Loucy (cell line): ENCODE data around the gene PIGC.

ENCODE experiments used
- H2AFZ ChIP-seq: fragments of 200-600 bp; sonication (generic); 2 replicates; pipeline ENCODE4 v1.6.0; 2016; ENCODE audit warnings: antibody characterized with exemption, mild to moderate bottlenecking, low read length, moderate library complexity
- H3F3A ChIP-seq: fragments of 200-600 bp; 2 replicates; pipeline ENCODE4 v1.6.0; 2016; ENCODE audit warnings: antibody characterized with exemption, low read depth, mild to moderate bottlenecking
- H3K27me3 ChIP-seq: fragments of 200-600 bp; sonication (generic); 2 replicates; pipeline ENCODE4 v1.6.1; 2014; ENCODE audit warnings: low read length, mild to moderate bottlenecking; ENCODE audit not compliant: insufficient read depth, poor library complexity, severe bottlenecking
- H3K36me3 ChIP-seq: fragments of 200-600 bp; sonication (generic); 2 replicates; pipeline ENCODE4 v1.6.1; 2016; ENCODE audit warnings: low read length; ENCODE audit not compliant: insufficient read depth
- H3K4me1 ChIP-seq: fragments of 200-600 bp; sonication (generic); 2 replicates; pipeline ENCODE4 v1.5.1; 2014; ENCODE audit warnings: low read length, mild to moderate bottlenecking; ENCODE audit not compliant: insufficient read depth, poor library complexity, severe bottlenecking
- H3K4me2 ChIP-seq: fragments of 200-600 bp; sonication (generic); 2 replicates; pipeline ENCODE4 v1.6.0; 2014; ENCODE audit warnings: antibody characterized with exemption, low read length, low read depth, mild to moderate bottlenecking; ENCODE audit not compliant: poor library complexity, severe bottlenecking
- H3K4me3 ChIP-seq: fragments of 200-600 bp; sonication (generic); 2 replicates; pipeline ENCODE4 v1.5.1; 2014; ENCODE audit warnings: low read length, mild to moderate bottlenecking, mixed read lengths; ENCODE audit not compliant: poor library complexity, severe bottlenecking
- H3K79me2 ChIP-seq: fragments of 200-600 bp; sonication (generic); 2 replicates; pipeline ENCODE4 v1.6.1; 2014; ENCODE audit warnings: low read length; ENCODE audit not compliant: insufficient read depth
- H3K9ac ChIP-seq: fragments of 200-600 bp; sonication (generic); 2 replicates; pipeline ENCODE4 v1.6.0; 2014; ENCODE audit warnings: mild to moderate bottlenecking, low read depth, low read length, moderate library complexity; ENCODE audit not compliant: poor library complexity, severe bottlenecking
- H3K9me2 ChIP-seq: fragments of 200-600 bp; sonication (generic); replicated peaks from 2 replicates; pipeline ENCODE4 v1.6.1; 2016; ENCODE audit warnings: low read depth, low read length, mixed read lengths
- H3K9me3 ChIP-seq: fragments of 200-600 bp; sonication (generic); 2 replicates; pipeline ENCODE4 v1.6.1; 2014; ENCODE audit warnings: mild to moderate bottlenecking, antibody characterized with exemption, low read length, low read depth; ENCODE audit not compliant: insufficient read depth
- H4K20me1 ChIP-seq: fragments of 200-600 bp; sonication (generic); 2 replicates; pipeline ENCODE4 v1.6.0; 2014; ENCODE audit warnings: antibody characterized with exemption, low read length, mild to moderate bottlenecking; ENCODE audit not compliant: insufficient read depth, poor library complexity, severe bottlenecking
- EZH2phosphoT487 ChIP-seq: fragments of 200-600 bp; IDR thresholded peaks from 2 replicates; pipeline ENCODE4 v1.6.1; 2018; ENCODE audit warnings: antibody characterized with exemption, mild to moderate bottlenecking, moderate library complexity, borderline replicate concordance
- TF ChIP-seq, protein P1 (sequence below): fragments of 200-600 bp; sonication (generic); conservative IDR thresholded peaks from 2 replicates; pipeline ENCODE4 v1.5.1; 2014; ENCODE audit warnings: mild to moderate bottlenecking, antibody characterized with exemption, low read length

PIGC gene

DNA sequence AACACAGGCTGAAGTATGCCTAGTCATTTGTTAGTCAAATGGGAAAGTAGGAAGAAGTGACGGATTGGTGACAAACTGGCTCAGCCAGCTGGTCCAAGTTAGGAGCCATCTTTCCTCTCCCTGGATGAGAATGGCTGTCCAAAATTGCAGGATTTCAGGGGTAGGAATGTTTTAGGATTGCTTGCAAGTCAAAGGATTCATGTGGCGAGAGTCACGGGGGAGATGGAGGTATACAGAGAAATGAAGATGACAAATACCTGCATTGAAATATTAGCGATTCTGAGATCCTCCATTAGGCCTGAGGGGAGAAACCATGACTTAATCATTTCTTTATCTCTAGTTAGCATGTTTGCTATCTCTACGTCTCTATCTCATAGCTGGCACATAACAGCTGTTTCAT is 41.8 kb upstream of the PIGC start:
- TF ChIP-seq, protein P1, sequence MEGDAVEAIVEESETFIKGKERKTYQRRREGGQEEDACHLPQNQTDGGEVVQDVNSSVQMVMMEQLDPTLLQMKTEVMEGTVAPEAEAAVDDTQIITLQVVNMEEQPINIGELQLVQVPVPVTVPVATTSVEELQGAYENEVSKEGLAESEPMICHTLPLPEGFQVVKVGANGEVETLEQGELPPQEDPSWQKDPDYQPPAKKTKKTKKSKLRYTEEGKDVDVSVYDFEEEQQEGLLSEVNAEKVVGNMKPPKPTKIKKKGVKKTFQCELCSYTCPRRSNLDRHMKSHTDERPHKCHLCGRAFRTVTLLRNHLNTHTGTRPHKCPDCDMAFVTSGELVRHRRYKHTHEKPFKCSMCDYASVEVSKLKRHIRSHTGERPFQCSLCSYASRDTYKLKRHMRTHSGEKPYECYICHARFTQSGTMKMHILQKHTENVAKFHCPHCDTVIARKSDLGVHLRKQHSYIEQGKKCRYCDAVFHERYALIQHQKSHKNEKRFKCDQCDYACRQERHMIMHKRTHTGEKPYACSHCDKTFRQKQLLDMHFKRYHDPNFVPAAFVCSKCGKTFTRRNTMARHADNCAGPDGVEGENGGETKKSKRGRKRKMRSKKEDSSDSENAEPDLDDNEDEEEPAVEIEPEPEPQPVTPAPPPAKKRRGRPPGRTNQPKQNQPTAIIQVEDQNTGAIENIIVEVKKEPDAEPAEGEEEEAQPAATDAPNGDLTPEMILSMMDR: no peak
- TF ChIP-seq EZH2phosphoT487: no peak
- no peaks in the 10 kb centered on the region for H3K79me2 ChIP-seq
- H3K9me2 ChIP-seq: no peaks in the 10 kb centered on the region
- no peaks in the 10 kb centered on the region for H3K36me3 ChIP-seq
- H3F3A ChIP-seq: no peaks in the 10 kb centered on the region
- H4K20me1 ChIP-seq: no peaks in the 10 kb centered on the region
- peaks cover 32% of the 10 kb centered on the region for H3K4me1 ChIP-seq
- H3K4me2 ChIP-seq: no peak overlapping the region
- H3K27me3 ChIP-seq: no peaks in the 10 kb centered on the region
- no peak overlapping the region for H3K4me3 ChIP-seq
- no peak overlapping the region for H3K9ac ChIP-seq
- no peak overlapping the region for H2AFZ ChIP-seq
- no peaks in the 10 kb centered on the region for H3K9me3 ChIP-seq

DNA sequence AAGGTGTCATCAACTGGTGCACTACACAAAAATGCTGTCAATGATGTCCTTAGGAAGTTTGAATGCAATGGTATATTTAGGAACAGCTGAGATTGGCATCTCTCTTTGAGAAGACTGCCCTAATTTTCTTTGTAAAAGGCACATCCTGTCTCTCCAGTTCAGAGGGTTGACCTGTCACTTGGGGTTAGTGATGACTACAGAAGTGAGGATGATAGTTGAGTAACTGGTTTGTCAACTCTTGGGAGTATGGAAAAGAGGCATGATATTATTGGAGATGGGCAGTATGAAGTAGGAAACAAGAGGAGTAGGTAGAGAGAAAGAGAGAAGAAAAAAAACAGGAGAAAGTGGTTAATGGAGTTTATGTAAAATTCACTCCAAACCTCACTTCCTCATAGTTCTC is 40.4 kb upstream of the PIGC start:
- Histone ChIP-seq H3K4me3 (no peak overlapping the region), H3K9ac (no peak overlapping the region), H3K9me3 (no peaks in the 10 kb centered on the region), H3K4me2 (no peak overlapping the region), H2AFZ (no peak overlapping the region), H3F3A (no peaks in the 10 kb centered on the region), H3K36me3 (no peaks in the 10 kb centered on the region), H3K4me1 (peaks cover 38% of the 10 kb centered on the region), H3K27me3 (no peaks in the 10 kb centered on the region), H4K20me1 (no peaks in the 10 kb centered on the region), H3K9me2 (no peaks in the 10 kb centered on the region), H3K79me2 (no peaks in the 10 kb centered on the region)
- TF ChIP-seq EZH2phosphoT487: no peak
- TF ChIP-seq, protein P1: no peak

DNA sequence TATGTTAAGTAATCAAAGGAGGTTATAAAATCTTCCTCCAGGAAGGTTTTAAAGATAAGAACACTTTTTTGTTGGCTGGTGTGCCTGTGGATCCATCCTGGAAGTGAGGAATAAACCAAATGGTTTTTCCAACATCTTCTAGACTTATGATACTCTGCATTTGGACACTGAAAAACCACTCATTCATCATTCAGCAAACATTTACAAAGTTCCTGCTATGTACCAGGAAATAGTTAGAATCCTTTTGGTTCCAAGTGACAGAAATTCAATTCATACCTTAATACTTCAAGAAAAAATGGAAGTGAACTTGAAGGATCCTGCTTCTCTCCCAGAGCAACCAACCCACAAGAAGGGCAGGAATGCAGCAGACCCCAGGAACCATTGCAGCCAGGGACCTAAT is 39.6 kb upstream of the PIGC start:
- Histone ChIP-seq H3K9ac (no peak overlapping the region), H3K4me3 (no peak overlapping the region), H2AFZ (no peak overlapping the region), H3K79me2 (no peaks in the 10 kb centered on the region), H3F3A (no peaks in the 10 kb centered on the region), H3K4me2 (no peak overlapping the region), H3K36me3 (no peaks in the 10 kb centered on the region), H3K27me3 (no peaks in the 10 kb centered on the region), H3K9me3 (no peaks in the 10 kb centered on the region), H3K9me2 (no peaks in the 10 kb centered on the region), H3K4me1 (peaks cover 38% of the 10 kb centered on the region), H4K20me1 (no peaks in the 10 kb centered on the region)
- TF ChIP-seq EZH2phosphoT487: no peak
- TF ChIP-seq, protein P1: no peak
